ENCODE measurements around the gene RBFOX2.

- no peak for TF ChIP-seq POLR2A (IDR thresholded peaks at IDR 0.05)
- no peak for TF ChIP-seq CTCF (IDR thresholded peaks at IDR 0.05)
Measured at GRCh38 chr22:35872451-35872850, 156.2 kb downstream of the RBFOX2 start.

Measured in Peyer's patch (tissue), 4 donors.